H7 (cell line): ENCODE data around the gene TRPC4. TPM values are rescaled to one million over a fixed set of nuclear protein-coding genes. Genes with fewer than 3 reads are reported as not detected.

Source experiments
- DNase-seq: peaks from one replicate; pipeline ENCODE4 v3.0.0; 2012
- H3K27me3 ChIP-seq: 2 replicates; pipeline ENCODE4 v1.6.0; 2011; ENCODE audit warnings: mild to moderate bottlenecking, low read length; ENCODE audit not compliant: control insufficient read depth, insufficient read depth
- H3K36me3 ChIP-seq: replicated peaks from 2 replicates; pipeline ENCODE4 v1.5.1; 2011; ENCODE audit warnings: low read length; ENCODE audit not compliant: control insufficient read depth, insufficient read depth
- H3K4me3 ChIP-seq: 2 replicates; pipeline ENCODE4 v1.5.1; 2011; ENCODE audit warnings: low read depth, mild to moderate bottlenecking, control low read depth, low read length, moderate library complexity; ENCODE audit not compliant: insufficient read depth
- total RNA-seq: library from RNA; depleted of rRNA; stranded (reverse); fragments of >200 nt; shearing (Covaris generic); gene quantifications from 2 replicates; pipeline ENCODE4 v1.2.3, GENCODE V29; 2014

TRPC4 gene
- total RNA-seq, 1 experiment from 2014 or later: 3.8 TPM

DNA sequence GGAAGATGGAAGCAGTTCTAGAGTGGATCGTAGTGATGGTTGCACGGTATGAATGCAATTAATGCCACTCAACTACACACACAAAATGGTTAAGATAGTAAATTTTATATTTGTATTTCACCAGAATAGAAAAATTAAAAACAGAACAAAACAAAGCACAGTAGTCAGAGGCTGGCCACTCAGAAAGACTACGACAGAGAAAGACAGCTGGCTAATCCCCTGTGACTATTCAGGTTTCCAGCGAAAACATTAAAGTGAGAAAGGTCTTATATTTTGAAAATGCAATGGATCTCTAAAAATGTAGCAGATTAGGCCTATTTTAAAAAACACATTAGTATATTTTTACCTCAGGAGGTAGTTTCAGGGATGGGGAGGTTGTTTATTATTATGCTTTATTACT lies 139.7 kb downstream of the TRPC4 start:
- Histone ChIP-seq H3K27me3 (no peaks in the 10 kb centered on the region), H3K36me3 (no peaks in the 10 kb centered on the region), H3K4me3 (no peak overlapping the region)
- no peak for DNase-seq

DNA sequence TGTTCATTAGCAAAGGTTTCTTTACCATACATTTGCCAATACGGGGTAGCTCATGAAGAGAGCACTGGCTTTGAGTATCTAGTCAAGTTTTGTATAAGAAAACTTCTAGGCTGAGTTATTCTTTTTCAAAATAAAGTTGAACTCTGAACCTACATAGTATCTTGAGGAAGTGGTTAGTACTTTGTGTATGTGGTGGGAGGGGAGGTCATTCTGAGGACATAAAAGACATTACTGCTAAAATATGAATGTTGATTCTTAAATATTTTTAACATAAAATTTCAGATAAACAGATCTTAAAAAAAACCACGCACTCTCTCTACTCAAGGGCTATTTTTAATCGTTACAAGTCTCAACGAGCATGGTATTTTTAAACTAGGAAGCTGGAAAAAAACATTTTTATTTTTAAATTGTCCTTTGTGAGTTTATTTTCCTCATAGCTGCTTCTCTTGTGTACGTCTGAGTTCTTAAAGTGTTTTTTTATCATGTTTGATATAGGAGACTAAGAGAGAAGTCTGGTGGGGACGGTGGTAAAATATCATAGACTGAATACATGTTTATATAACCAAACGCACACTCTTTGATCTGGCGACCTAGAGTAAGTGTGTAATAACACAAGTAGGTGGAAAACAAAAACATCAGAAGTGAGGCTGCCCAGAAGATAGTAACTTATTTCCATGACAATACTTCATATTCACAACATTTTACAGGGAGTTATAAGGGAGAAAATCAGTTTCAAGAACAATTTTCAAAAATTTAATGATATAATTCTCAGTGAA lies 153.0 kb downstream of the TRPC4 start:
- Histone ChIP-seq H3K27me3 (no peaks in the 10 kb centered on the region), H3K36me3 (no peaks in the 10 kb centered on the region), H3K4me3 (no peak overlapping the region)
- no peak for DNase-seq

DNA sequence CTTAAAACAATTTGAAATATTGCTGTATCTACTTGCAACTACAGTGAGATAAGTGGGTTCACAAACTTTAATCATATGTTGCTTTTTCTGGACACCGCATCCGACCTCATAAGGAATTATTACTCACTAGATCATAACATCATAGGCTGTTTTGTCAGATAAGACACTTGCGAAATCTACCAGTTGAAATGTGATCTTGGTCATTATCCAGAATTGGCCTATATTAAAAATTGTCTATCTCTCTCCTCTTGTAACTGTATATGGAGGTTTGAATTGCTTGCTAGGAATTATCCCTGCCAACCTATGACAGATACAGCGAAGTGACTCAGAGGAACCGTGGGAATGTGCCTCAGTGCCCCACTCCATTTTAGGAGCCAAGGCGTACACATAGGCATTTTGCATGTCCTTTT lies 154.0 kb downstream of the TRPC4 start:
- no peak for DNase-seq
- no peak overlapping the region for H3K4me3 ChIP-seq

DNA sequence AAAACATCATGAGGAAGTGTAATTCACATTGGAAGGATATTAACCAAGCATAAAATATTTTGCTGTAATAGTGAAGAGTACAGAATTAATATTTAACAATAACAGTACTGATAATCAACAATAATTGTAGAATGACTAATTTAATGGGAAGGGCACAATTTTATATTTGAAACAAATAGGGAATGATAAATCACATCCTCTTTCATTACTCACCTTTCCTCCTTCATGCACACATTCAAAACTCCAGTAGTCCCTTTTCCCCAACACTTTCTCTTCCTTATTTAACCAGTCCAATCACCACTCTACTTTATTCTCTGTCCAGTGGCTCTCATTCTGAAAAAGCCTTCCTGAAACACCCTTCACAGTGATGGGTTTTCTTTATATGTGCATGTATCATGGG lies 160.3 kb downstream of the TRPC4 start:
- DNase-seq: no peak
- no peak overlapping the region for H3K4me3 ChIP-seq
- H3K27me3 ChIP-seq: no peaks in the 10 kb centered on the region
- H3K36me3 ChIP-seq: no peaks in the 10 kb centered on the region

More for the DNA sequence above, 154.0 kb downstream of the TRPC4 start:
- H3K27me3 ChIP-seq: no peaks in the 10 kb centered on the region
- H3K36me3 ChIP-seq: no peaks in the 10 kb centered on the region

DNA sequence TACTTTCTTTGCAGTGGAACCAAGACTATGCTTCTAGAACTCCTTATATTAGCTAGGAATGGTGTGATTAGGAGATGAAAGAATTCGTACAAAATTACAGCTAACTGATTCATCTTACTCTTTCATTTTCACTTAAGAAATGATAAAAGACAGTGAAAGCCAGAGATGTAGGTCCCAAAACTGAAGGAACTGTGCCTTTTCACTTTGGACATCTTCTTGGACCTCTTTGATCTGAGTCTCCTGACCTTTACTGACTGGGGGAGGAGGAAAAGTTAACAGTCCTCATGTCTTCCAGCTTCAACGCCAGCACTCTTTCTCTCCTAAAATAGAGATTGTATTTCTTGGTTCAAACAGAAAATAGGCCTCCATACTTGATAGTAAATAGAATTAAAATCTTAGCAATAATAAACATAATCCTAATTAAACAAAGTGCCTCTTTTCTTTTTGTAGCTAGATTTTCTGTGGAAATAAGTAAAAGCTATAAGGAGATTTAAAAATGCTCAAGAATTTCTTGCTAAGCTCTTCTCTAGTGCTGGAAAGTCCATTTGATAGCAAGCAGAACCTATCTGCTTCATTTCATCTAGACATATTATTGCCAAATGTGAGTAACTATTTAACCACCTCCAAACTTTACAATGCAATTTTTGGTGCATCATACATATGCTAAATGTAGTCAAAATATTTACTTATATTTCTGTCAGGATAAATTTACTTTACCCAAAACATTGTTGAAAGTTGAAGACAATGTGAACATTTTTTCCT lies 161.7 kb downstream of the TRPC4 start:
- no peak overlapping the region for H3K4me3 ChIP-seq
- H3K27me3 ChIP-seq: no peaks in the 10 kb centered on the region
- DNase-seq: no peak
- H3K36me3 ChIP-seq: no peaks in the 10 kb centered on the region

DNA sequence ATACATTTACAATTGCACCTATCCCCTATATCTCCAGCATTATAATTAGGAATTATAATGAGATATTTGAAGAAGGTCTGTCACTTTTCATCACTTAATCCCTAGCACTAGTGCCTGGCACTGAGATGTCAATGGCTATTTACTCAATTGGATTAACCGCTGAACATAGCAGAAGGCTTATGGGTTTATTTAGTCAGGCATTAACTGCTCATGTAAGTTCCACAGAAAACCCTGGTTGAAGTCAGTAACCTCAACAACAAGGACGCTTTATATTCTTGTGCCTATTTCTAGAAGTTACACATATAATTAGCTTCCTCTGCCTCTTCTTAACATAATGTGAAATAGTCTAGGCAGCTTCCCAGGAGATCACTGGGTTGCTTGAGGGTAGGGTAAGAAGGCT lies 163.5 kb downstream of the TRPC4 start:
- H3K36me3 ChIP-seq: no peaks in the 10 kb centered on the region
- DNase-seq: no peak
- no peak overlapping the region for H3K4me3 ChIP-seq

DNA sequence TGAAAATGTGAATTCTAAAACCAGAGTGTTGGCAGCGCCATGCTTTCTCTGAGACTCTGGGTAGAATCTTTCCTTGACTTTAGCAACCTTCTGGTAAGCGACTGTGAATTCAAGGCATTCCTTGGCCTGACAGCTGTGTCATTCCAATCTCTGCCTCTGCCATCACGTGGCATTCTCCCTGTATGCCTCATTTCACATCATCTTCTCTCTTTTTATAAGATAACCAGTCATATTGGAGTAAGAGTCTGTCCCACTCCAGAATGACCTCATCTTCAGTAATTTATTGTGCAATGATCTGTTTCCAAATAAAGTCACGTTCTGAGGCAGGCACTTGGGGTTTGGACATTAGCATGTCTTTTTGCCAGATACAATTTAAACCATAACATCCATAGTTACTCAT lies 167.6 kb downstream of the TRPC4 start:
- Histone ChIP-seq H3K4me3 (no peak overlapping the region), H3K36me3 (no peaks in the 10 kb centered on the region), H3K27me3 (no peaks in the 10 kb centered on the region)
- DNase-seq: no peak

More for the DNA sequence above, 163.5 kb downstream of the TRPC4 start:
- H3K27me3 ChIP-seq: no peaks in the 10 kb centered on the region

DNA sequence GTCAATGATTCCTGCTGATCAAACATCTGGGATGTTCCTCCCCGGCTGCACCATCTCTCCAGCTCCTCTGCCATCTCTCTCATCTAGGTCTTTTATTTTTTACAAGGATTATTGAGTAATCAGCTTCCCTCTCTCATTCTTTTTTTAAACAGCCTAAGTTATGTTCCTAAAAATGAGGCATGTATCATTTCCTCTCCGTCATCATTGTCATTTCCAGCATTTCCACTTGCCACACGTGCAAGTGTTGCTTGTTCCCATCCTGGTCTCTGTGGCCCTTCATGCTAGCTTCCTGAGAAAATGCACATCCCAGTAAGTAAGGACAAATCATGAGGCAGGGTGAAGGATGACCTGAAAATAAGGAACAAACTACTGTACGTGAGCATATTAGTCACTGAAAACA lies 168.3 kb downstream of the TRPC4 start:
- H3K27me3 ChIP-seq: no peaks in the 10 kb centered on the region
- no peaks in the 10 kb centered on the region for H3K36me3 ChIP-seq
- H3K4me3 ChIP-seq: no peak overlapping the region
- no peak for DNase-seq

DNA sequence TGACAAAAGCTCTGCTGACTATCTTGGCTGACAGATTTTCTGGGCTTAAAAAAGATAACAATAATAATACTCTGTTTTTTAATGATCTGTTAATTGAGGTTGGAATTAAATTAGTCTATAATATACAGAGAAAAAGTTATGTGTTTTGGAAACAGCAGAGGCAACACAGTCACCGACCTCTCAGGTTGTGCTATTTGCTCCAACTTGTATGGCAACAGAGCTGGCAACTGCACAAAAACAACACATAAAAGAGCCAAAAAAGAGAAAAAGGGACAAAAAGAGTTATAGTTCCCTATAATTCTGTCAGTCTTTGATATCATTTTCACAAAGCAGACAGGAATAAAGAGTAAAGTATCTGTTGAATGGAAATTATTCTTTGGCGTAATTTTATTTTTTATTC lies 168.7 kb downstream of the TRPC4 start:
- H3K4me3 ChIP-seq: no peak overlapping the region
- no peaks in the 10 kb centered on the region for H3K27me3 ChIP-seq
- no peaks in the 10 kb centered on the region for H3K36me3 ChIP-seq
- no peak for DNase-seq

DNA sequence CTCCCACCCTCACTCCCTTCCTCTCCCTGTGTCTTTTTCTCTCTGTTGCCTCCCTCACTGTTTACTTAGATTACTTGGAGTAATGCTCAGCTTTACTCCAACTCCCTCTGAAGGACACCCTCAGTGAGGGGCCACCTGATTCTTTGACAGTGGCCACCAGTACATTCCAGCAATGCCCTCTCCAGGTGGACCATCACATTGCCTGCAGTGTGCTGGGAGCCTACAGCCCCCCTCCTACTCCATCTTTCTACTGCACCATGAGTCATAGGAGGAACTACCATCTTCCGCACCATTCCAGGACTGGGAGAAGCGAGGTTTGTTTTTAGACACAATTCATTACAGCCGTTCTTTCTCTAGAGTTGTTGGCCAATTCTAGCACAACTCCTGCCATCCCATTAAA lies 174.4 kb downstream of the TRPC4 start:
- no peak for DNase-seq
- Histone ChIP-seq H3K36me3 (no peaks in the 10 kb centered on the region), H3K27me3 (no peaks in the 10 kb centered on the region), H3K4me3 (no peak overlapping the region)

DNA sequence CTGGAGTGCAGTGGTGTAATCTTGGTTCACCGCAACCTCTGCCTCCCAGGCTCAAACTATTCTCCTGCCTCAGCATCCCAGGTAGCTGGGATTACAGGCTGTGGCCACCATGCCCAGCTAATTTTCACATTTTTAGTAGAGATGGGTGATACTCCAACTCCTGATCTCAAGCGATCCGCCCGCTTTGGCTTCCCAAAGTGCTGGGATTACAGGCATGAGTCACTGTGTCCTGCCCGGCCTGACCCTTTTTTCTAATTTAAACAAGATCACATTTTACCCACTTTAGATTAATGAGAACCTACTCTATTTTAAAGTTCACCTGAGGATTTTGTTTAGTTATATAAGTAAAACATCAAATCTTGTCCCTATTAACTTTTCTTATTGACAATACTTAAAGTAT lies 179.2 kb downstream of the TRPC4 start:
- no peak for DNase-seq
- Histone ChIP-seq H3K27me3 (no peaks in the 10 kb centered on the region), H3K36me3 (no peaks in the 10 kb centered on the region), H3K4me3 (no peak overlapping the region)

DNA sequence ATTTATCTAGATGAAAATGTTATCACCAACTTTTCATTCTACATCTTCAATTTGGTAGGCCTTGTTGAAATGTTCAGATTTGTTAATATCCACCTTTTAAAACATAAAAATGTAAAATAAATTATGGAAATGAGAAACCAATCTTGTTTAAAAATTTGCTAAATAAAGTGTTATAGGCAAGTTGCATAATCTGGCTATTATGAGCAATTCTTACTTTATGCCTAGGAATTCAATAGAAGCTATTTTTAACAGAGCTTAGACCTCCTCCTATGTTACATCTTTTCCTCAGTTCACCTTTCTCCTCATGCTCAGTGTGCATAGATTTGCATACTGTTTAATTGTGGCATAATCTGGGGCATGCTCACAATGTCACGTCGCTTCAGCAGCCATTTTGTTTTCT lies 183.1 kb downstream of the TRPC4 start:
- Histone ChIP-seq H3K36me3 (no peaks in the 10 kb centered on the region), H3K4me3 (no peak overlapping the region), H3K27me3 (no peaks in the 10 kb centered on the region)
- DNase-seq: no peak

DNA sequence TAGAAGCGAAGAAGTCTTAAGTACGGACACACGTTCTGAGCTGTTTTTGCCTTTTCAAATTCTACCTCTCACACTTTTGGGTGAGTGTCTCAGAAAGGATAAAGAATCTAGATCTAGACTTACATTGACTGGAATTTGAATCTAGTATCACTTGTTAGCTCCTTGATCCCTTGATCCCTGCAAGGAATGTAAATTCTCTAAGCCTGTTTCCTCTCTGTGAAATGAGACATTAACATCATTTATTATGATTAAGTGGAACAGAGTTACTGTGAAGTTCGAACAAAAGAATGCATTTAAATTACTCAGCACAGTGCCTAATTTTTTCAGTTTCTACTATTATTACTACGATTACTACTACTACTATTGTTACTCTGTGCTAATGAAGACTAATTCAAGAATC lies 184.4 kb downstream of the TRPC4 start:
- DNase-seq: no peak
- H3K36me3 ChIP-seq: no peaks in the 10 kb centered on the region
- no peaks in the 10 kb centered on the region for H3K27me3 ChIP-seq
- H3K4me3 ChIP-seq: no peak overlapping the region

DNA sequence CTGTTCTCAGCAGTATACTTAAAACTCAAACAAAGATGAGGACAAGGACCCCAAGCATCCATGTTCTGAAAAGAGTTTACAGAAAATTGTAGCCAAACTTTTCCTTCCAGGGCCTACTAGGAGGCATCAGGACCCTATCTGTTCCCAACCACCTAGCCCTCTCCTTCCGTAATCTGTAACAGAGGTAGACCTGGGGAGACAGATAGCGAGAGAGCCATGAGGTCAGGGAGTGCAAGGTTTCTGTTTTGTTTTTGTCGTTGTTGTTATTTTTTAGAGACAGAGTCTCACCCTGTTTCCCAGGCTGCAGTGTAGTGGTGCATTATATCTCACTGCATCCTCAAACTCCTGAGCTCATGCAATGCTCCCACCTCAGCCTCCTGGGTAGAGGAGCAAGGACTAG lies 187.1 kb downstream of the TRPC4 start:
- Histone ChIP-seq H3K4me3 (no peak overlapping the region), H3K27me3 (no peaks in the 10 kb centered on the region), H3K36me3 (no peaks in the 10 kb centered on the region)
- no peak for DNase-seq

DNA sequence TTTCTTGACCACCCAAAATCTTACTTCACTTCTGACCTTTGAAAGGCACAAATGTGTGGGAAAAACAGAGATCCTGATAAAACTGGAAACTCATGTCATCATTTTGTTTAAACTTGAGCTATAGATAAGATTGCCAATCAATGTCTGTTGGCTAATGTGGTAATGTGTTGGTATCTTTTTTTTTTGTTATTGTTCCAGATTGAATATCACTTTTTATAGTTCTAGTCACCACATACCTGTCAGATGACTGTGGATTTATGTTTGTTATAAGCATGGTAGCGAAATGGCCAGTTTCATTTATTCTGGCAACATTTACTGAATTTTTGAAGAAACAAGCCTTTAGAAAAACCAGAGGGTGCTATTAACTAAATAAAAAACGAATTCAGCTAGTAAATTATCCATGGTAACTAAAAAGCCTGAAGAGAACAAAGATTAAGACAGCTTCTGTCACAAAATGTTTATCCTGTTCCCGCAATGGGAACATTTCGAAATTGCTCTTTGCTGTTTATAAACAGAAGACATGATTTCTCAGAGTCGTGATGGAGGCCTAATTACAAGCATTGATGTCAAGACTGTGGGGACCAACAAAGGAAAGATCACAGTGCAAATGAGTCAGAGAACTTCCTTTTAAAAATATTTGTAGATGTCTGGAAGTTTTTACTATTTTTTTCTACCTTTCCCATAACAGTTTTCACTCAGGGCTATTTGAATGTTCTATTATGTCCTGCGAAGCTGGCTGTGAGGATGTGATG lies 188.1 kb downstream of the TRPC4 start:
- DNase-seq: no peak
- Histone ChIP-seq H3K27me3 (no peaks in the 10 kb centered on the region), H3K36me3 (no peaks in the 10 kb centered on the region), H3K4me3 (no peak overlapping the region)
